ENCODE data around the gene COMT. TPM values are rescaled to one million over a fixed set of nuclear protein-coding genes. Genes with fewer than 3 reads are reported as not detected.

Gene COMT
- total and polyA plus RNA-seq, 11 donors = 69.7 to 249 (median 119) TPM

DNA sequence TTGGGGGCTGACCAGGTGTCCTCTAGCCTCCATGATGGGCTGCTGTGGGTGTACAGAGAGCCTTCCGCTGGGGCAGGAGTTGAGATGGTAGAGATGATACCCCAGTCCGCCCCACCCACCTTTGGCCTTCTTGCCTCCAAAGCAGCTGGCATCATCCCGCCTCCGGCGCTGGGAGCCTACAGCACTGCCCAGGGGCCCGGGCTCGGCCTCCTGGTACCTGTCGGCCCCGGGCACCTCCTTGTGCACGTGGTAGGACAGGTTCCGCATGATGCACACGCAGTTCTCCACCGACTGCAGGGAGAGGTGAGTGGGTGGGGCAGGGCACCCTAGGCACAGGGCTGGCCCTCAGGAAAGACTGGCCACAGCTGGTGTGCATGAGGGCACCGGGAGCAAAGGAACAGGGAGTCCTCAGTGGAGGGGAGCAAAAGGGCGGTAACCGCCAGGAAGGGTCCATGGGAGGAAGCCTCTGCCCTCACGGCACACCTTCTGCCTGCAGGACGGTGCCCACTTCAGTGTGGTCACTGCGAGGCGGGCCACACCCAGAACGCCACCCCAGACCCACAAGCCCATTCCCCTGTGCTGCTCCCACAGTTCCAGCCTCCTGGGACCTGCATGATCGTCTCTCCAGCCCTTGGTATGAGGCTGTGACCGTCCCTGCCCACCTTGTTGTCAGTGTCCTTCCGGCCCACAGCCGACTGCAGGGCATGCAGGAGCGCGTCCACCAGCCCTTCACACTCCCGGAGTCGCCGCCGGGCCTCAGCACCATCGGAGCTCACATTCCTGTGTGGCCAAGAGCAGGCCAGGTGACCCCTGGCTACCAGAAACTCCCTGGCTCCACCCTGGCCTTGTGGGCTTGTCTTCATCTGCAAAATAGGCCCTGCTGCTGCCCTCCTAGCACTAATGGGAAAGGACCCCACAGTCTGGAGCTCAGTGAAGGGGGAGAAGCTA is 36.0 kb downstream of the COMT start:
- Histone ChIP-seq H3K27ac (no peak overlapping the region), H3K9me3 (no peaks in the 10 kb centered on the region), H3K4me1 (peaks cover 0 to 14% (median 0%) of the 10 kb centered on the region in 12 donors), H3K36me3 (peaks cover 0 to 78% (median 54%) of the 10 kb centered on the region in 9 donors), H3K27me3 (no peaks in the 10 kb centered on the region), H3K4me3 (no peak overlapping the region)
- ATAC-seq (no peak), DNase-seq (no peak)
- no peak for TF ChIP-seq POLR2A (IDR thresholded peaks at IDR 0.05)
- TF ChIP-seq, protein P1, sequence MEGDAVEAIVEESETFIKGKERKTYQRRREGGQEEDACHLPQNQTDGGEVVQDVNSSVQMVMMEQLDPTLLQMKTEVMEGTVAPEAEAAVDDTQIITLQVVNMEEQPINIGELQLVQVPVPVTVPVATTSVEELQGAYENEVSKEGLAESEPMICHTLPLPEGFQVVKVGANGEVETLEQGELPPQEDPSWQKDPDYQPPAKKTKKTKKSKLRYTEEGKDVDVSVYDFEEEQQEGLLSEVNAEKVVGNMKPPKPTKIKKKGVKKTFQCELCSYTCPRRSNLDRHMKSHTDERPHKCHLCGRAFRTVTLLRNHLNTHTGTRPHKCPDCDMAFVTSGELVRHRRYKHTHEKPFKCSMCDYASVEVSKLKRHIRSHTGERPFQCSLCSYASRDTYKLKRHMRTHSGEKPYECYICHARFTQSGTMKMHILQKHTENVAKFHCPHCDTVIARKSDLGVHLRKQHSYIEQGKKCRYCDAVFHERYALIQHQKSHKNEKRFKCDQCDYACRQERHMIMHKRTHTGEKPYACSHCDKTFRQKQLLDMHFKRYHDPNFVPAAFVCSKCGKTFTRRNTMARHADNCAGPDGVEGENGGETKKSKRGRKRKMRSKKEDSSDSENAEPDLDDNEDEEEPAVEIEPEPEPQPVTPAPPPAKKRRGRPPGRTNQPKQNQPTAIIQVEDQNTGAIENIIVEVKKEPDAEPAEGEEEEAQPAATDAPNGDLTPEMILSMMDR (IDR thresholded peaks at IDR 0.05) = no peak
- WGBS, 4 donors = 89 to 94% (median 91%) methylated on average over 21 to 32 of the region's 32 CpGs
- intact Hi-C loops (cut with DNase I) = loop anchor here in 1 of 10 donors (10.0 kb wide), 1 partner anchor 127 kb away; no protein-coding TSS in a partner anchor

DNA sequence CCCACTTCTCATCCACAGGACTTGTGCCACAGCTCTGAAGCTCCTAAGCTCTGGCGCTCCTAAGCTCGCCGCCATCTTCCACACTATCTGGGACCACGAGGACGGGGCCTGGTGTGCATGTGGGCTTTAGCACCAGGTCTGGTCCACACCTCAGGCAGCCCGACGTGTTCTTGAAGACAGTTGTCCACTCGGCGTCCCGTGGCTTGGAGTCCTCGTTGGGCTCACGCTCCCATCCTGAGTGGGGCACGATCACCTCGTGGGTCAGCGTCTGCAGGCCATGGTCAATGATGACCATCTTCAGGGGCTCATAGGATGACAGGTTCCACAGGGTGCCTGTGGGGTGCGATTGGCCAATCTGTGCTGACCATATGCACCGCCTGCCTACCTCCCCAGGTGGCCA is 37.2 kb downstream of the COMT start:
- TF ChIP-seq POLR2A (IDR thresholded peaks at IDR 0.05) = no peak
- TF ChIP-seq, protein P1 (IDR thresholded peaks at IDR 0.05) = no peak
- no peaks in the 10 kb centered on the region for H3K9me3 ChIP-seq
- H3K36me3 ChIP-seq = peaks cover 0 to 67% (median 43%) of the 10 kb centered on the region in 9 donors
- DNase-seq (no peak), ATAC-seq (no peak)
- WGBS, 4 donors = 89 to 95% (median 95%) methylated on average over 17 of the region's 17 CpGs
- H3K27me3 ChIP-seq = no peaks in the 10 kb centered on the region
- peaks cover 0 to 26% (median 10%) of the 10 kb centered on the region in 12 donors for H3K4me1 ChIP-seq
- H3K4me3 ChIP-seq = no peak overlapping the region
- H3K27ac ChIP-seq = no peak overlapping the region
- intact Hi-C loops (cut with DNase I) = loop anchor here in 1 of 10 donors (10.0 kb wide), 1 partner anchor 126 kb away; no protein-coding TSS in a partner anchor

DNA sequence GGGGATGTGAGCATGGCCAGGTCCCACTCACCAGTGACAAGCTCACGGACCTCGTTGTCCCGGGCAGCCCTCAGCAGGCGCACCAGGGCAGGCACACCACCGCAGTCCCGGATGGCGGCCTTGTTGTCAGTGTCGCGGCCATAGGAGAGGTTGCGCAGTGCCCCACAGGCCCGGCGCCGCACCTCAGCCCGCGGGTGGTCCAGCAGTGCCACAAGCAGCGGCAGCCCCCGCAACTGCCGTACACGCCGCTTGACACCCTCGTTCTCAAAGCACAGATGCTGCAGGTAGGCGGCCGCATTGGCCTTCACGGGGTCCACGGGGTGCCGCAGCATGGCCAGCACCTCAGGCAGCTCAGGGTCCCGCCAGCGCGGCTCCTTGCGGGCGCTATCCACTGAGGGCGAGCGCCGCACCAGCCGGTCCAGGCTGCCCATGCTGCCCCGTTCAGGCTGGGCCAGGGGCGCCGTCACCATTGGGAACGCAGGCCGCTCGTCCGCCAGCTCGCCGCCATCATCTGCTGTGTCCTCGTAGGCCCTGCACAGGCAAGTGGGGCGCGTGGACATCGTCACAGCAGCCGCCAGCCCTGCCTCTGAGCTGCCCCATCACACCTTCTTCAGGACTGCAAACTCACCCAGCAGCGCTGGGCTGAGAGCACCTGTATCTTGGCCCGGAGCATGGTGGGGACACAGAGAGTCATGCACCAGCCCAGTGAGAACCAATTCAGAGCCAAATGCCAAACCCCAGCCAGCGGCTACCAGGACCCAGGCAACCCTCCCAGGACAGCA is 38.3 kb downstream of the COMT start:
- peaks cover 0 to 60% (median 43%) of the 10 kb centered on the region in 9 donors for H3K36me3 ChIP-seq
- no peak overlapping the region for H3K27ac ChIP-seq
- H3K4me3 ChIP-seq = no peak overlapping the region
- intact Hi-C loops (cut with DNase I) = loop anchor here in 1 of 10 donors (10.0 kb wide), 1 partner anchor 125 kb away; no protein-coding TSS in a partner anchor
- H3K27me3 ChIP-seq = no peaks in the 10 kb centered on the region
- ATAC-seq = no peak
- TF ChIP-seq, protein P1 (IDR thresholded peaks at IDR 0.05) = no peak
- no peak for TF ChIP-seq POLR2A (IDR thresholded peaks at IDR 0.05)
- H3K9me3 ChIP-seq = no peaks in the 10 kb centered on the region
- DNase-seq = peak in 2 of 5 donors; percentile 15 to 62
- WGBS, 4 donors = 94% methylated on average over 34 to 52 of the region's 52 CpGs
- H3K4me1 ChIP-seq = peaks cover 0 to 34% (median 19%) of the 10 kb centered on the region in 12 donors
